ENCODE data around the gene MUC3A.
"Not testable (repeated sequence)": the region's sequence is repeated elsewhere in the genome, so short reads cannot be mapped to it uniquely, and the experiment has no call there.

DNA sequence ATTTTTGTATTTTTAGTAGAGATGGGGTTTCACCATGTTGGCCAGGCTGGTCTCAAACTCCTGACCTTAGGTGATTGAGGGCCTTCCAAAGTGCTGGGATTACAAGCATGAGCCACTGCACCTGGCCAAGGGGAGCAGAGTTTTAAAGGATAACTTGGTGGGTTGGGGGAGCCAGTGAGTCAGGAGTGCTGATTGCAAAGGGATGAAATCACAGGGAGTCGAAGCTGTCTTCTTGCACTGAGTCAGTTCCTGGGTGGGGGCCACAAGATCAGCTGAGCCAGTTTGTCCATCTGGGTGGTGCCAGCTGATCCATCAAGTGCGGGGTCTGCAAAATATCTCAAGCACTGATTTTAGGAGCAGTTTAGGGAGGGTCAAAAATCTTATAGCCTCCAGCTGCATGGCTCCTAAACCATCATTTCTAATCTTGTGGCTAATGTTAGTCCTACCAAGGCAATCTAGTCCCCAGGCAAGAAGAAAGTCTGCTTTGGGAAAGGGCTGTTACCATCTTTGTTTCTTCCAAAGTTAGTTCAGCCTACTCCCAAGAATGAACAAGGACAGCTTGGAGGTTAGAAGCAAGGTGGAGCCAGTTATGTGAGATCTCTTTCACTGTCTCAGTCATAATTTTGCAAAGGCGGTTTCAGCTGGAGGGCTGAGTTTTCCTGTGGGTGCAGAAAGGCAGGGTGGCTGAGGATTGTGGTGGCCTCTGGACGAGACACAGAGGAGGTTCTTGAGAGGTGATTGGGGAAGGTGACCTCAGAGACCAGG, 35.9 kb downstream of the MUC3A start:
- TF ChIP-seq, protein P1, sequence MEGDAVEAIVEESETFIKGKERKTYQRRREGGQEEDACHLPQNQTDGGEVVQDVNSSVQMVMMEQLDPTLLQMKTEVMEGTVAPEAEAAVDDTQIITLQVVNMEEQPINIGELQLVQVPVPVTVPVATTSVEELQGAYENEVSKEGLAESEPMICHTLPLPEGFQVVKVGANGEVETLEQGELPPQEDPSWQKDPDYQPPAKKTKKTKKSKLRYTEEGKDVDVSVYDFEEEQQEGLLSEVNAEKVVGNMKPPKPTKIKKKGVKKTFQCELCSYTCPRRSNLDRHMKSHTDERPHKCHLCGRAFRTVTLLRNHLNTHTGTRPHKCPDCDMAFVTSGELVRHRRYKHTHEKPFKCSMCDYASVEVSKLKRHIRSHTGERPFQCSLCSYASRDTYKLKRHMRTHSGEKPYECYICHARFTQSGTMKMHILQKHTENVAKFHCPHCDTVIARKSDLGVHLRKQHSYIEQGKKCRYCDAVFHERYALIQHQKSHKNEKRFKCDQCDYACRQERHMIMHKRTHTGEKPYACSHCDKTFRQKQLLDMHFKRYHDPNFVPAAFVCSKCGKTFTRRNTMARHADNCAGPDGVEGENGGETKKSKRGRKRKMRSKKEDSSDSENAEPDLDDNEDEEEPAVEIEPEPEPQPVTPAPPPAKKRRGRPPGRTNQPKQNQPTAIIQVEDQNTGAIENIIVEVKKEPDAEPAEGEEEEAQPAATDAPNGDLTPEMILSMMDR (IDR thresholded peaks at IDR 0.05), result not testable (repeated sequence)
- TF ChIP-seq POLR2AphosphoS5, POLR2A (IDR thresholded peaks at IDR 0.05): not testable (repeated sequence)
